ENCODE data around the gene APPL2.

DNA sequence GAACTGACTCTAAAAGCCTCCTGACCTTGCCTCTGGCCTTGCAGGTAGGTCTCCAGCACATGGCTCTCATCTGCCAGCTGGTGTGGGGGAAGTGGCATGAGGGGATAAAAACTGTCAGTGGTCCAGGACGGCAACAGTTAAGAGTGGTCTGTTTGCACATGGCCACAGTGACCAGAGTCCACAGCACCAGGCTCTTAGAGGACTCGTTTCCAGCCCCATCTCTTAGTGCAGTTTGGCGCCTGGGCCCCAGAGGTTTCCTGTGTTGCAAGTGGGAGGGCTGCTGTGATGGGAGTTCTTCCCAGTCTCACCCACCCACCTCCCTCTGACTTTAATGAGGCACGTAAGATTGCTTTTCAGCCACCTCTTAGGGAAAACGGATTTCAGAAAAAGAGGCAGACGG lies 37.0 kb downstream of the APPL2 start:
- TF ChIP-seq CTCF (conservative IDR thresholded peaks at IDR 0.05; ENCODE audit: low read depth, low read length) (no peak), EZH2 (IDR thresholded peaks at IDR 0.05; ENCODE audit: borderline replicate concordance, low read depth, low read length, poor library complexity, severe bottlenecking) (no peak)

Data from A673 (cell line).